NCI-H526 (cell line): ENCODE results near the gene UNKL.
"Not testable (repeated sequence)": the region's sequence is repeated elsewhere in the genome, so short reads cannot be mapped to it uniquely, and the experiment has no call there.

Source experiments
- DNase-seq, 2 experiments: peaks; one replicate each; lab custom pipeline; 2025; lab: John Stamatoyannopoulos, UW

Gene UNKL

DNA sequence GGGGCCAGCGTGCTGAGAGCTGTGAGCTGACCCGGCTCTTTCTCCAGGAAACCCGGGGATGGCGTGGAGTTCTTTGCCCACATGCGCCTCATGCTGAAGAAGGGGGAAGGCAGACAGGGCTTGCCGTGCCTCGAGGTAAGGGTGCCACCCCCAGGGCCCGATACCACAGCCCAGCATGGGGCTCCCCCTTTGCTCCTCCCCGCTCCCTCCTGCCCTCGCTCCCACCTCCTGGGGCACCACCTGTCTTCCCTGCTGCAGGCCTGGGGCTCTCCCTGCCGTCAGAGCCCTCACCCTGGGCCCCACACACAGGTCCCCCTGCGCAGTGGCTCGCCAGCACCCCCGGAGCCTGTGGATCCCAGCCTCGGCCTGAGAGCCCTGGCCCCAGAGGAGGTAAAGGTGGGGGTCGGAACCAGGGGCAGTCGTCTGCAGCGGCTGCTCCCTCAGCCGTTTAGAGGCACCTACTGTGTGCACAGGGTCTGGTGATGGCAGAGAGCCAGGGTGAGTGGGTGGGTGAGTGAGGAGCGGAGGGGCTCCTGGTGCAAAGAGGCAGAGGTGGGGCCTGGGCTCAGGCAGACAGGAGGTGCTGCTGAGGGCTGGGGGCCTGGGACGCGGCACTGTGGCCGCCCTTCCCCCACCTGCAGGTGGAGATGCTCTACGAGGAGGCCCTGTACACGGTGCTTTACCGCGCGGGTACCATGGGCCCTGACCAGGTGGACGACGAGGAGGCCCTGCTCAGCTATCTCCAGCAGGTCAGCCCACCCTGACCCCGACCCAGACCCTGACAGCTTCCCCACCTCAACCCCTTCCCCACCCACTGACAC lies 75.4 kb downstream of the UNKL start:
- DNase-seq, result no peak

DNA sequence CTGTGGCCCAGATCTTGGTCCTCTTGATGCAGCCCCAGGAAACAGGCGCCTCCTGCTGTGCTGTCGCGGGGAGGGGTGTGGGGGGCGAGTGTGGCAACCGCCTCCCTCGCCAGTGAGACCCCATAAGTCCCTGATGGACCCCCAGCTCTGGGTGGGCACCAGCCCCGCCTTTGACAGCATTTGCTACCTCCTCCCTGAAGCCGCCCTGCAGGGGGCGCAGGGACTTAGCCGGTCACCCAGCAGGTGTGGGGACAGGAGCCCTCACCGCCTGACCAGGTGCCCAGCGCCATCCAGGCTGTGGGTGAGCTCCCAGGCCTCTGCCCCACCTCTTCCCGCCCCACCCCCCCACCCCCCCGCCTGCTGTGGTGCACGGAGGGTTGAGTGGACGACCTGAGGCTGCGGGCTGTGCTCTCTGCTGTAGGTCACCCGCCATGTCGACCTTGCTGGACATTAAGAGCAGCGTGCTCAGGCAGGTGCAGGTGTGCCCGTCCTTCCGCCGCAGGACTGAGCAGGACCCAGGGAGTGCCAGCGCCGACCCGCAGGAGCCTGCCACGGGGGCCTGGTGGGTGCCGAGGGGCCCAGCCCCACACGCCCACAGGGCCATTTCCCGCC lies 76.3 kb downstream of the UNKL start:
- peak in 1 of 2 experiments; percentile 58 for DNase-seq

GRCh38 chr16:1337486-1337885 lies 77.0 kb downstream of the UNKL start:
- DNase-seq, result no peak

DNA sequence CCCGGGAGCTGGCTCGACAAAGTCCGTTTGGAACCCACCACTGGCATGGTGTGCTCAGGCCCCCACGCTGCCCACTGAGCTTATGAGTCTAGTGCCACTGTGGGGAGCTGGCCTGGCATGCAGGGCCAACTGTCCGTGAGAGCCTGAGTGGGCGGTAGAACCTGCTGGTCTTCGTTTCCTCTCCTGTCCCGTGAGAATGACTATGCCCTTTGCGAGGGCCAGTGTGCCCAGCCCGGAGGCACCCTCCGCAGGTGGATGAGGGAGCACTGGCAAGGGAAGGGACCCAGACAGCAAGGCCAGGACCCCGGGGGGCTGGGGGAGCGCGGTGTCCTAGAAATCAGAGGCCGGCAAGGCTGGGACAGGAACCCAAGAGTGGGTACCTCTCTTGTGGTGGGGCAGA lies 77.9 kb downstream of the UNKL start:
- DNase-seq, result no peak

GRCh38 chr16:1335996-1336395 lies 78.5 kb downstream of the UNKL start:
- no peak for DNase-seq

DNA sequence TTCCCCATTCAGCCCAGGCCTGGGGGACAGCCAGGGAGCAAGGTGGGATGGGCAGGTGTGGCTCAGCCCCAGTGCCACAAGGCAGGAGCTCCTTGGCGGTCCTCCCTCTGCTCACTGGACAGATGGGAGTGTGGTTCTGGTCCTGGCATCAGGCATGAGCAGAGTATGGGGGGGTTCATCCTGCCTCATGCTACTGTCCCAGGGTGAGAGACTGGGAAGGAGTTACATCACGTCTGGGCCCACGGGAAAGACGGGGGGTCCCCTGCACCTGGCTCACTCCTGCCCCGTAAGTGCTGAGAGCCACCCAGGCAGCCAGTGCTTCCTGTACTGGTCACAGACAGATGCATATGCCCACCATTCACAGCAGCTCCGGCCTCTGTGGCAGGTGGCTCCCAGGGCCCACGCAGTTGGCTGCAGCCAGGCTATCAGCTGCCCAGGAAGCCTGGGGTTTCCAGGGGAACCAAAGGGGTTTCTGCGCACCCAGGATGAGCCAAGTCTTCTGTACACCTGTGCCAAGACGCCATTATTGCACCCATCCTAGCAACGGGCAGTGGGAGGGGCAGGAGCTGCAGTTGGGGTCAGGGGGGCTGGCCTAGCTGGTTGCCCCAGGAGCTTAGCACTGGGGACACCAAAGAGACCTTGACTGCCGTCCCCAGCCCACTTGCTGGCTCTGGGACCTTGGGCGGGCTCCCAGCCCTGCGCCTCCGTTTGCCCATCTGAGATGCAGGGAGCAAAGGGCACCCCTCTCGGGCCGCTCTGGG lies 79.1 kb downstream of the UNKL start:
- no peak for DNase-seq

DNA sequence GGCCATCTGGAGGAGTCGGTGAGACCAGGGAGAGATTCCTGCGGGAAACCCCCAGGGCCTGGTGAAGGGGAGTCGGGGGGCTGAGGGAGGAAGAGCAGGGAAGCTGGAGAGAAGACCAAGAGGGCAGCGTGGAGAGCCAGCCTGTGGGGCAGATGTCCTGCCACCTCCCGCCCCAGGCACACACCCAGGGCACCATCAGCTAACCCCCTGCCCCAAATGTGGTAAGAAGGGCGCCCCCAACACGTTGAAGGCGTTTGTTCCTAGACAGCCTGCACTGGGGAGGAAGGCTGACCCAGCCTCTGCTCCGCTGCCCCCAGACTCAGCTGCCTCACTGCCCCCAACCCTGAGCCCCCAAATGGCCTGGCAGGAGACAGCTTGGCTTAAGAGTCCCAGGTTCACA lies 79.8 kb downstream of the UNKL start:
- DNase-seq, result no peak

DNA sequence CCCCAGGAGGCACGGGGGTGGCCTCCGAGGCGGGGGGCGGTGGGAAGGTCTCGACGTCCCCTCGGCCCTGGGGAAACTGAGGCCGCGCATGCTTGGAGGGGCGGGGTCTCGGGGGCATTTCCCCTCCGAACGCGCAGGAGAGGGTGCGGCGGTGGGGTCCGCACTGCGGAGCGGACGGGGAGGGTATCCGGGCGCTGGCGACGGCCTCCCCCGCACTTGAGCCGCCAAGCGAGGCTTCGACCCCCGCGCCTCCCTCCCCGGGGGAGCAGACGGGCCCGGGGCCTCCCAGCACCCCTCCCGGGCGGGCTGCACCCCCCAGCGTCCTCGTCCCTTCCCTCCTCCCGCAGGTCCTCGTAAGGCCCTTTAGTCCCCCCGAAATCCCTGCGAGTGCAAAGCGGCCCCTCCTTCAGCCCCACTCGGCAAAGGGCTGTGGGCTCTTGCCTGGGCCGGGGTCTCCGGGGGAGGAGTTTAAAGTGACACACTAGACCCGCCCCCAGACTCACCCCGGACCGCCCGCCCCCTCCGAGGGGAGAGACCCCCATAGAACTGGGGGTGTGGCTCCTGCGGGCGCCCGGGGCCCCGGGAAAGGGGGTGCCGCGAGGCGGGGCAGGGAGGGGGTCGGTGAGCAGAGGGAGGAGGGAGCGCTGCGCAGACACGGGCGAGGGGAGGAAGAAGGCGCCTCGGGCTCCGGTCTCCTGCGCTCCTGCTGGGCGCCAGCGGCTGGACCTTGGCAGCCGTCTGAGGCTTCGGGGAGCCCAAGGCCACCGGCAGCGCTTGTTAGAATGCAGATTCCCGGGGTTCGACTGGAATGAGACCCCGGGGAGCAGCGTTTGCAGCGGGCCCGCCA lies 80.4 kb downstream of the UNKL start:
- no peak for DNase-seq

GRCh38 chr16:1333149-1333812 lies 81.2 kb downstream of the UNKL start, which contains the start of gene BAIAP3:
TSS of gene BAIAP3 (plus strand) at chr16:1333645. CDS start at chr16:1338550, 4,905 bp downstream.
- DNase-seq, result peak in 1 of 2 experiments; percentile 29

DNA sequence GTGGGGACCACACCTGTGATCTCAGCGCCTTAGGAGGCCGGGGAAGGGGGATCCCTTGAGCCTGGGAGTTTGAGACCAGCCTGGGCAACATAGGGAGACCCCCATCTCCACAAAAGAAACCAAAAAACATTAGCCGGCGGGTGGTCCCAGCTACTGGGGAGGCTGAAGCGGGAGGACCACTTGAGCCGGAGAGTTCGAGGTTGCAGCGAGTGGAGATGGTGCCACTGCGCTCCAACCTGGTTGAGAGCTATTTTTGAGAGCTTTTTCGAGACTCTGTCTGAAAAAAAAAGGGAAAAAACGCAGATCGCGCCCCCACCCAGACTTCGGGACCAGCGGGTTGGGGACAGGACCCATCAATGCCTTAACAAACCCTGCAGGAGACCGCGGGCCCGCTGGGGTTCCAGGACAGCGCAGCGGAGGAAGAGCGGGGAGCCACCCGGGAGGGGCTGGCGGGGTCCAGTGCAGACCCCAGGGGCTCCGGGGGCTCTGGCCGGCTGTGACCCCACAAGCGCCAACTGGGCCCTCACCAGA lies 81.8 kb downstream of the UNKL start:
- no peak for DNase-seq

- DNase-seq, result peak; percentile 25 to 39
Measured at GRCh38 chr16:1331712-1332617, 82.5 kb downstream of the UNKL start.

DNA sequence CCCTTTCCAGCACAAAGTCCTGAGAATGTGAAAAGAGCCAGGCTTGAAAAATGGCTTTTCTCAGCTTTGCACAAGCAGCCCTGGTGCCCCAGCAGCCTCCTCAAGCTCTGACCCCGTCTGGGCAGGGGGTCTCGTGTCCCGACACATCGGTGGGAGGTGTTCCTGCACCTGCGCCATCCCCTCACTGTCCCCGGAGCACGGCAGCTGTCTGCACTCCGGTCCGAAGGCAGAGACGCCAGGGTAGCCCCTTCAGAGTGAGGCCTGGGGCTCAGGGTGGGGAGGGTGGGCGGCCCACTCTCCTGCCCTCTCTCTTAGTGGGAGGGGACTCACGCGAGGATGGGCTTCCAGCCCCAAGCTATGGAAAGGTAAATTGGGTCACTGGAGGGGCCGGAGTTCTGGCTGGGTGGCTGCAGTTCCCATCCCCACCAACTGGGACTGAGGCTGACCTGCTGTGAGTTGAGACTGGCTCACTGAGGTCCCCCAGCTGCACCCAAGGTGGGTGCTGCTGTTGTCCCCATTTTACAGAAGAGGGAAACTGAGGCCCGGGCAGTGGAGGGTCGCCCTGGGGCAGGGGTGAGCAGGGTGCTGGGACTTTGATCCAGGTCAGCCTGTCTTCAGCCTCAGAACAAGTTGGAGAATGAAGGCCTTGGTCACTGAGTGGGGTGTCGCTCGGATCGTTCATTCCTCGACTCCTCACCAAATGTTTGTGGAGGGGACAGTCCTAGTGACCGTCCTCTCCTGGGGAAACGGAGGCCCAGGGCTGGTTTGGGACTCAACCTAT lies 83.4 kb downstream of the UNKL start:
- DNase-seq, result no peak

- peak in 1 of 2 experiments; percentile 72 for DNase-seq
Measured at GRCh38 chr16:1330260-1330914, 84.1 kb downstream of the UNKL start.

DNA sequence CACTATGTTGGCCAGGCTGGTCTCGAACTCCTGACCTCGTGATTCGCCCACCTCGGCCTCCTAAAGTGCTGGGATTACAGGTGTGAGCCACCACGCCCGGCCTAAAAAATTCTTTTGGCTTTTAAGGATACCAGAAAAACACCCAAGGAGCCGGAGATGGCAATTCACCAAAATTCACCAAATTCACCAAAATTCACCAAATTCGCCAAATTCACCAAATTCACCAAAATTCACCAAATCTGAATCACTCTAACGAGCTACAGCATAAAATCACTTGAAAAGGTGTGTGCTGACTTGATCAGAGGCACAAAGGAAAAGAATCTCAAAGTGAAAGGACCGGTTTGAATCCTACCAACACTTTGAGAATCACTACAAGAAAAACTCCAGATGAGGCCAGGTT lies 85.5 kb downstream of the UNKL start:
- DNase-seq, result not testable (repeated sequence)

DNA sequence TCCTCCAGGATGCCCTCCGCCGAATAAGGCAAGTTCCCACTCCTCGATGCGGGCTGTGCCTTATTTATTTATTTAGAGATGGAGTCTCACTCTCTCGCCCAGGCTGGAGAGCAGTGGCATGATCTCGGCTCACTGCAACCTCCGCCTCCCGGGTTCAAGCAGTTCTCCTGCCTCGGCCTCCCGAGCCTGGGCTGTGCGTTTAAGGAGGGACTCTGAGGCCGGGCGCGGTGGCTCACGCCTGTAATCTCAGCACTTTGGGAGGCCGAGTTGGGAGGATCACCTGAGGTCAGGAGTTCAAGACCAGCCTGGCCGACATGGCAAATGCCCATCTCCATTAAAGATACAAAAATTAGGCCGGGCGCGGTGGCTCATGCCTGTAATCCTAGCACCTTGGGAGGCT lies 86.4 kb downstream of the UNKL start:
- not testable (repeated sequence) for DNase-seq

DNA sequence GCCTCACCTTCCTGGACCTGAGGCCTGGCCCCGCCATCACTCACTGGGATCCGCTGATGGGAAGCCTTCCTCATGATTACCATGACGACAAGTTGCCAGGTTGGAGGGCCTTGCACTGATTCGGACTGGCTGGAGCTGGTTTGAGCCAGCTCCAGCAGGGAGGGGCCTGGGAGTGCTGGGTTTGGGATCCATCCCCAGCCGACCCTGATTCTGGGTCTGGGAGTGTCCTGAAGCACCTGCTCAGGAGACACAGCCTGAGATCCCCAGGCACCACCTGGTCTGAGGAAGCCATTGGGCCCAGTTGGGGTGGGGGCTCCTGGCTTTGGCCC lies 86.9 kb downstream of the UNKL start:
- DNase-seq, result no peak

- no peak for DNase-seq
Measured at GRCh38 chr16:1326946-1327618, 87.4 kb downstream of the UNKL start.

DNA sequence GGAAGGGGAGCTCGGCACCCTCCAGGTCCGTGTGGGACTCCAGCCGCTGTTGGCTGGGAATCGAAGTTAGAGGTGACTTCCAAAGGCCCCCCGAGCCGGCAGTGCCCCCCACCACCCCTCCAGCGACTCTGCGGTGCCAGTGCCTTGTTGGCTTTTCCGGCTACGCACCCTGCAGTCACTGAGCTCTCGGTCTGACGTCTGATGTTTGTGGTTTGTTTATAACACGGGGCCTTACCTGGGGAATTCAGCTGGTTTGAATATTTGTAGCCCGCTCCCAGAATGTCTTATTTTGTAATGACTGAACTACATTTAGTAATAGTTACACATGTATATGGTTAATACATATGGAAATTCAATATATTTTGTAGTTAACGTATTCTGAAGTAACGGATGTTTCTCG lies 88.1 kb downstream of the UNKL start:
- no peak for DNase-seq
